IPS-NIHi7 (cell line): ENCODE results near the gene TMEM244.
"Not testable (repeated sequence)": the region's sequence is repeated elsewhere in the genome, so short reads cannot be mapped to it uniquely, and the experiment has no call there.

Experiments used
- DNase-seq: peaks from one replicate; pipeline ENCODE4 v3.0.0; 2012; ENCODE audit warnings: mixed read lengths; ENCODE audit errors: extremely low spot score

TMEM244 gene

DNA sequence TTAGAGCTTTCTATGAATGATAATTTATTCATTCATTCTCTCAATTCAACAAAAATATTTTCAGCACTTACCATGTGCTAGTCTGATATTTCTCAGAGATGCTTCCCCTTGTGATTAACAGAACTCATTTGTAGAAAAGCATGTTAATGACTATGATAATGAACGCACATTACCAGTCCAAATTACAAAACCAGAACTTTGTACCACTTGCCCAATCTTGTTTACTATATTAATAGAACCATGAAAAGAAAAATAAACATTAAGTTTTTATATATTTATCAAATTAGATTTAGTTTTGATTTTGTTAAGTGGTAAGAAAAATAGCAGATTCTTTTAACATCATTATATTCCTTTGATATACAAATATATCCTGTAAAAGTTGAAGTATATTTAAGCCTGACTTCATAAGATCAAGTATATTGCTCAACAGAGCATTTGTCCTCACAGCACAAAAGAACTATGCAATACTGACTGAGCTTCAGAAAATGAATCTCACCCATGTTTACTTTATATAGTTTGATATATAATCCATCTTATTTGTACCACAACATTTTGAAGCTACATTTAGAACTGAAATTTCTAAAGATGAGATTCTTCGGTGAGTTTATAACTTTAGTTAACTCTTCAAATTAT, 48.9 kb downstream of the TMEM244 start:
- DNase-seq, result no peak

DNA sequence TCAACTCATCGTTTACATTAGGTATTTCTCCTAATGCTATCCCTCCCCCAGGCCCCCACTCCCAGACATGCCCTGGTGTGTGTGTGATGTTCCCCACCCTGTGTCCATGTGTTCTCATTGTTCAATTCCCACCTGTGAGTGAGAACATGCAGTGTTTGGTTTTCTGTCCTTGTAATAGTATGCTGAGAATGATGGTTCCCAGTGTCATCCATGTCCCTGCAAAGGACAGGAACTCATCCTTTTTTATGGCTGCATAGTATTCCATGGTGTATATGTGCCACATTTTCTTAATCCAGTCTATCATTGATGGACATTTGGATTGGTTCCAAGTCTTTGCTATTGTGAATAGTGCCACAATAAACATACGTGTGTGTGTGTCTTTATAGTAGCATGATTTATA, 54.0 kb downstream of the TMEM244 start:
- DNase-seq, result not testable (repeated sequence)

DNA sequence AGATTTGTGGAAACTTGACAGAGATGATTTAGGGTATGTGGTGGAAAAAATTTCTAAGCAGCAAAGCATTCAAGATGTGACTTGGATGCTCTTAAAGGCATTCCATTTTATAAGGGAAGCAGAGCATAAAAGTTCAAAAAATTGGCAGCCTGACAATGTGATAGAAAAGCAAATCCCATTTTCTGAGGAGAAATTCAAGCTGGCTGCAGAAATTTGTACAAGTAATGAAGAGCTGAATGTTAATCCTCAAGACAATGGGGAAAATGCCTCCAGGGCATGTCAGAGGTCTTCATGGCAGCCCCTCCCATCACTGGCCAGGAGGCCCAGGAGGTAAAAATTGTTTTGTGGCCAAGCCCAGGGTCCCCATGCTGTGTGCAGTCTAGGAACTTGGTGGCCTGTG, 58.2 kb downstream of the TMEM244 start:
- not testable (repeated sequence) for DNase-seq

DNA sequence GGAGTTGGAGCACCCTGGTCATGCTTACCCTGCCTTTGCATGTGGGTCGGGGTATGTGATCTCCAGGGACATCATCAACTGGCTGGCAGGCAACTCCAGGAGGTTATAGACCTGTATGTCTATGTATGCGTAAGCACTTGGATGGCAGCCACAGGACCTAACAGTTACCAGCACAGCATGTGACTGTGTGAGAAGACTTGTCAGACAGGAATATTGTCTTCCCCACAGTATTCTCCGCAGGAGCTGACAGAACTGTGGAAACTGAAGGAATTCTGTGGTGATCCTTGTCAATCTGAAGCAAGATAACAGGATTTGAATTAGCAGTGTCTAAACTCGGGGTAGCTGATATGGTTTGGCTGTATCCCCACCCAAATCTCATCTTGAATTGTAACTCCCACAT, 59.2 kb downstream of the TMEM244 start:
- no peak for DNase-seq

DNA sequence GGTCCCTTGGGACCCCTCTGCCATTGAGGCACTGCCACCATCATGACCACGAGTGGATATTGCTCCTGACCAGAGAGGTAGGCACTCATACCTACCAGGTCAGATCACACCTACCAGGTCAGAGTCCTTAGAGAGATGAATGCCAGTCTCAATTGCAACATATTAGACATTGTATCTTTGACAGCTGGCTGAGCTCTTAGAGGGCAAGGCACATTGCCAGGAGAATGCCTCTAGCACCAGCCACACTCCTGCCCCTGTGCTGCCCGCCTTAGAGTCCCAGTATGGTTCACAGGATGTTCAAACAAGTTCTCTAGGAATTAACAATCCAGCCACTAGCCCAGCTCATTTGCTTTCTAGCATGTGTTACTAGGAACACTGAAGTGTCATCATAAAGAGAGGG, 65.9 kb downstream of the TMEM244 start:
- no peak for DNase-seq

DNA sequence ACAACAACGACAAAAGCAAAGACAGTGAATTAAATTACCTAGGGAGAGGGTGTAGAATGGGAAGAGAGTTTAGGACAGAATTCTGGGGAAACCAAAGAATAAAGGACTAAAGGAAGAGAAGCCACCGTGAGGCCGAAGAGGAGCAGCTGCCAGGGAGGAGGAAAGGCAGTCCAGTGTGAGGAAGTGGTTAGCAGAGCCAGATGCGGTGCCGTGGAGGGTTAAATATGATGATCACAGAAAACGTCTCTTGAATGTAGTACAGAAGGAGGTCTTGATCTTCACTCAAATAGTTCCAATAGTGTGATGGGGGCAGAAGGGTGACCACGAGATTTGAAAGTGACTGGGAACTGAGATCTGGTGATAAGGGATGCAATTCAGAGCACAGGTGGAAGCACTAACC, 67.7 kb downstream of the TMEM244 start:
- DNase-seq, result no peak

DNA sequence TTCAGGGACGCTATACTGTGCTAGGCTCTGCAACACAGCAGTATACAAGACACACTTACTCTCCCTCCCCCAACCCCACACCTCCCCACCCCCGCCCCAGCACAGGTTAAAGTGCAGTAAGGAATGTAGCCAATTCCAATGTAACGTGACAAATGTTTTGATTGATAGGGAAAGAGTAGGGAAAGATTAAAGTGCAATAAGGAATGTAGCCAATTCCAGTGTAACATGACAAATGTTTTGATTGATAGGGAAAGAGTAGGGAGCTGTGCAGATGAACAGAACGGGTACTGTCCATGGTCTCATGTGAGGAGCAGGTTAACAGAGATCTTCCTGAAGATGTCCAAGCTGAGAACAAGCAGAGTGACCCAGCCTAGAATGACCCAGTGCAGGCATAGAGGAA, 69.1 kb downstream of the TMEM244 start:
- no peak for DNase-seq

DNA sequence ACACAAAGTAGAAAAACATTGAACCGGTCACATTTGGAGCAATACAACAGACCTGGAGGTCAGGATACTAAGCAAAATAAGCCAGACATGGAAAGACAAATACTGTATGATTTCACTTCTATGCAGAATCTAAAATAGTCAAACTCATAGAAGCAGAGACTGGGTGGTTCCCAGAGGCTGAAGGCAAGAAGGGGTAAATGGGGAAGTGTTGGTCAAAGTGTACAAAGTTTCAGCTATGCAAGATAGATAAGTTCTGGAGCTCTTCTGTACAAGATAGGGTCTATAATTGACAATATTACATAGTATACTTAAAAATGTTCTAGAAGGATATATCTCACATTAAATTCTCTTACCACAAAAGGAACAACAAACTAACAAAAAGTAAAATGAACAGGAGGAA, 70.3 kb downstream of the TMEM244 start:
- DNase-seq, result no peak

DNA sequence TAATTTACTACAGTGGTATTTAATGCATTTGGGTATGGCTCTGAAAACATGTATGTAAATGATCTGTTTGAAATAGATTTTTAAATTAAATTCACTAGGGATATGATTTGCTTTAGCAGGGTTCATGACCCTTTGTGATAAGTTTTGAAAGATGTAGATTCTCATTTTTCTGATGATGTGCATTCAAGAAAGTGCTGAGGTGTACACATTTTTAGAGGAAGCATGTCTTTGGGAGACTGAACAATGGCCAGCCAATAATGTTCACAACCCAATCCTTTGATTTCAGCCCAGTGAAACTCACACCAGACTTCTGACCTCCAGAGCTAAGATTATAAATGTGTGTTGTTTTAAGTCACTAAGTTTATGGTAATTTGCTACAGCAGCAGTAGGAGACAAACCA, 71.1 kb downstream of the TMEM244 start:
- no peak for DNase-seq

DNA sequence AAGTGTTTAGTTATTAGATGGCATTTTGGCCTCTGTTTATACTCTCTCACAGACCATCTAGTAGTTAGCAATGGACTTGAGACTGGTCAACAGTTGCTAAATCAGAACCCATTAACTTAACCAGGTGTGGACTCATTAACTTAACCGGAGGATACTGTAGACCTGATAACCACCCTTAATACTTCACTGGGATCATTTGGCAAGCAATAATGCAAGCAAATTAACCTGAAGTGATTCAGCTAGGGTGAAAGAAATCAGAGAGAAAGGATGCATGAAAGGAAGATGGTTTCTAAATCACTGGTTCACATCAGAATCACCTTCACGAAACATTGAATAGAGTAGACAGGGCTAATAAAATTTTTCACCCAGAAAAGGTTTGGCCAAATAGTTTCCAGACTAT, 73.3 kb downstream of the TMEM244 start:
- DNase-seq, result no peak

DNA sequence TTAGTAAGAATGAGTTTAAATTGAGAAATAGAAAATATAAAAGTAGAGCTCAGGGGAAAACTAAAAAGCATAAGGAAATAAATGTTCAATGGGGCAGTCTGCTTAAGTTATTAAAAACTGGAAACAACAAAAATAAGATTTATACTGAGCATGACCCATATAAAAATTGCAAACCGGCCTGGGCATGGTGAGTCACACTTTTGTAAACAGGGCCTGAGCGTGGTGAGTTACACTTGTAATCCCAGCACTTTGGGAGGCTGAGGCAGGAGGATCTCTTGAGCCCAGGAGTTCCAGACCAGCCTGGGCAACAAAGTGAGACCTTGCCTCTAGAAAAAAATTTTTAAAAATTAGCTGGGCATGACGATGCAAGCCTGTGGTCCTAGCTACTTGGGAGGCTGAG, 74.6 kb downstream of the TMEM244 start:
- DNase-seq, result no peak

DNA sequence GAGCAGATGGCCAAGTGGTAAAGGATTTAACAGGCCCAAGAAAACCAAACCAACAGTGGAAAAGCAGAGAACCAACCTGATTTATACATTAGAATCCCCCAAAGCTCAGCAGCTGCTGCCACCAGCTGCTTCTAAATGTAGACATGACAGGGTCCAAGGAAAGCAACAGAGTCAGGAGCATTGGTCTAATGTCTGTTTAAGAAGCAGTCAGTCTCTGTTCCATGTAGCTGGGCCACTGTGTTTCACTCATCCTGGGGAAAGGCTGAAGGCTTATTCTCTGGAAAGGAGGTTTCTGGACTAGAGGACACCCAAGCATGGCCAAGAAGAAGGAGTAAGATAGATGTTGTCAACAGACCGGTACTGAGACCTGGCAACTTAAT, 75.4 kb downstream of the TMEM244 start:
- no peak for DNase-seq

DNA sequence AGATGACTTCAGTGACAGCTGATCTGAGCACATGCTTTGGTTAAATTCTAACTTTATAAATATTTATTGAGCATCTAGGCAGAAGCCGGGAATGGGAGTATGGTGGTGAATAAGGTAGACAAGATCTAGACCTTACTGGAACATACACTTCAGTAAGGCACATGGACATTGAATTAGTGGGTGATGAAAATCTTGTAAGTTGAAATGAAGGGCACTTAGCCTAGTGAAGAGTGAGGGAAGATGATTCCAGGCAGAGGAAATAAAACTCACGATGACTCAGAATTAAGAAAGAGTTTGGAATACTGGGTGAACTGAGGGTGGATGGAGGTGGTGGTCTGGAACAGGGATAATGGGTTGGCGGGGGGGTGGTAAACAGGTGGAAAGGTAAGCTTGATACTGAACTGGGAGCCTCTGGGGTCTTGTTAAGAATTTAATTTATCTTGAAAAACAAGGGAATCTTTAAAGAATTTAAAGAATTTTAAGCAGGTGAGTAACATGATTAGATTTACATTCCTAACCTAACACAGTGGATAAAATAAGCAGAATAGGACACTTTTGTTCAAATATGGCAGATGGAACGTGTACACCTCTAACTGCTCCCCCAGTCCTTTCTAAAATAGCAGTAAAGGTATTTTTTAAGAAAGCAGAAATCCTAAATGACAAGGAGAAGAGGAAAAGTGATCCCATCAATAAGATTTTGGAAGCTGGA, 75.9 kb downstream of the TMEM244 start:
- DNase-seq, result no peak
